Activated naive CD4-positive, alpha-beta T cell treated with Interleukin-2 at 50 U/mL for 16 hours (primary cell): Measurements from ENCODE around the gene RIPK4.
"Not testable (repeated sequence)": the region's sequence is repeated elsewhere in the genome, so short reads cannot be mapped to it uniquely, and the experiment has no call there.

Experiments
- DNase-seq: peaks from one replicate; pipeline ENCODE4 v3.0.0-alpha.2; 2020

The RIPK4 gene

DNA sequence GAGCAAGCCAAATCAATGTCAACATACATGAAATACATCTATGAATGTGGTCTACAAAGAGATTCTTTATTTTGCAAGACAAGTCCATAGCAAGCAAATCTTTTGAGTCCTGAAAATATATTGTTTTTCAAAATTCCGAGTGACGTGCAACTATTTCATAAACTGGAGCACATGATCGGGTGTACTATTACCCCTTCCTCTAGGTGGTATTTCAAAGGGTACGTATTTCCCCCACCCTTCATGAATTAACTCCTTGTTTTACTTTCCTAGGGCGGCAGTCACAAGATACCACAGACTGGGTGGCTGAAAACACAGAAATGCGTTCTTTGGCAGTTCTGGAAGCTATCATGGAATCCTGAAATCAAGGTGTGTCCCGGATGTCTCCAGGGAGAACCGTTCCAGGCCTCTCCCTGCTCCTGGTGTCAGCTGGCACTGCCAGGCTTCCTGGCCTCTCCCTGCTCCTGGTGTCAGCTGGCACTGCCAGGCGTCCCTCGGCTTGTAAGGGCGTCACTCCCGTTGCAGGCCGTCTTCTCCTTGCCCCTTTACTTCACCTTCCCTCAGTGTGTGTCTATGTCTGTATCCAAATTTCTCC is 55.3 kb downstream of the RIPK4 start:
- DNase-seq: no peak

DNA sequence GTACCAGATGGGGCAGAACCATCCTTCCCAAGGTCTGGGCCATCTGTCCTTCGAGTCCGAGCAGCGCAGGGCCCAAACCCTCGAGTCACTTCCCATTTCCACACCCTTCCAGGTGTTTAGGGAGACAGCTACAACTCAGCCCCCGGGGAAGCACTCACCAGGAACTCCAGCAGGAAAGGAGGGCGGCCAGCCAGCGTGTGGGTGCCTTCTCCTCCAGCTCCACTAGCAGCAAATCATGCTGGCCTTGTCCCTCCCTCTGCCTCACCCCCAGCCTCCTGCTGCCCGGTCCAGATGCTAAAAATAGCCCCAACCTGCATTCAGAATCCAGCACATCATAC is 56.1 kb downstream of the RIPK4 start:
- no peak for DNase-seq

DNA sequence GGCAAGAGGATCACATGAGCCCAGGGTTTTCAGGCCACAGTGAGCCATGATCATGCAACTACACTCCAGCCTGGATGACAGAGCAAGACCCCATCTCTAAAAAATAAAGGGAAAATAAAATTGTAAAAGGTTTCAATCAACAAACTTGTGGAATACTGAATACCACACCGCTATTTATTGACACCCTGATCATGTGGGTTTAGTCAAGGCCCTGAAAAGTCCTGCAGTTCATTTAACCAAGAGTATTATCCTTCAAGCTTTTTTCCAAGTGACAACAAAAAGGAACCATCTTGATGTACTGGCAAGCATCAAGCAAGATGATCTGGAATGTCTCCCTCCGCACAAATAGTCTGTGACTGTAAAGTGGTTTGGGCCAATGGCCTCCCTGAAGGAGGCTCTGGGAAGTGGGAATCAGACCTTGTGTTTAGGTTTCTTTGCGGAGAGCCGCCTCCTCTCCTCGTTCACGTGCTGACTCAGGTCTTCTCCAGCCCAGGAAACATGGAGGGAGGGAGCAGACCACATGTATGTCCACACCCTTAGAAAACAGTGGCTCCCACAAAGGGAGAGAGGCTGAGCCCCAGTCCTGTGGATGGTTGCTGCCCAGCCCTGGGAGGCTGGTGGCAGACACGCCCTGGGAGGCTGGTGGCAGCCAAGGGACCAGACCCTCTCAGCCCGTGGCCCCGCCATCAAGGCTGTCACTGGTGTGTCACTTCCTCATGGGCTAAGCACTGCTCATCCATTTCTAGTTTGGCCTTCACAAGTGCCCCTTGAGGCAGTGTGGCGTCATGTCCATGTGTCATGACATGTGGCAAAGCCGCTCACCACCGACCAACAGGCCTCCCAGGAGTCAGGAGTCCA is 56.7 kb downstream of the RIPK4 start:
- no peak for DNase-seq

DNA sequence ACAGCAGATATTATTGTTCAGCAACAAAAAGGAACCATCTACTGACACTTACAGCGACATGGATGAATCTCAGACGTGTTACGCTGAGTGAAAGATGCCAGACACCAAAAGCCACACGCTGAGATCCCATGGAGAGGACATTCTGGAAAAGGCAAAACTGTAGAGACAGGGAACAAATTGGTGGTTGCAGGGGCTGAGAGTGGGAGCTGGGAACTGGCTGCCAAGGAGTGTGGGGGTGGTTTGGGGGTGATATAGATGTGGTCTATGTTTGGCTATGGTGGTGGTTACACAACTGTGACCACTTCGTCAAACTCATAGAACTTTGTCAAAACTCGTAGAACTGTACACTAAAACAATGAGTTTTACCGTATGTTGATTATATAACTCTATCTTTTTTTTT is 57.7 kb downstream of the RIPK4 start:
- DNase-seq: no peak

DNA sequence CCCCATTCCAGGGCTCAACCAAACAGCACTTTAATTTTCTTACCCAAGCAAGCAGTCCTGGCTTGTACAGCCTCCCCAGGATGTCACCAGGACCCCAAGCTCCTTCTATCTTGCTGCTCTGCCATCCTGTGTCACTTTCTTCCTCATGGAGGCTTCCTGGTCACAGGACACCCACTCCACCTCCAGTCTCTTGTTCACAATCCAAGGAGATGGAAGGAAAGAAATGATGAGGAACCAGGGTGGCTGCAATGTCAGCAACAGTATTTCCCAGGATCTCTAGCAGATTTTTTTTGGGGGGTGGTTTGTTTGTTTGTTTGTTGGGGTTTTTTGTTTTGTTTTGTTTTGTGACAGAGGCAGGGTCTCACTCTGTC is 58.9 kb downstream of the RIPK4 start:
- DNase-seq: no peak

DNA sequence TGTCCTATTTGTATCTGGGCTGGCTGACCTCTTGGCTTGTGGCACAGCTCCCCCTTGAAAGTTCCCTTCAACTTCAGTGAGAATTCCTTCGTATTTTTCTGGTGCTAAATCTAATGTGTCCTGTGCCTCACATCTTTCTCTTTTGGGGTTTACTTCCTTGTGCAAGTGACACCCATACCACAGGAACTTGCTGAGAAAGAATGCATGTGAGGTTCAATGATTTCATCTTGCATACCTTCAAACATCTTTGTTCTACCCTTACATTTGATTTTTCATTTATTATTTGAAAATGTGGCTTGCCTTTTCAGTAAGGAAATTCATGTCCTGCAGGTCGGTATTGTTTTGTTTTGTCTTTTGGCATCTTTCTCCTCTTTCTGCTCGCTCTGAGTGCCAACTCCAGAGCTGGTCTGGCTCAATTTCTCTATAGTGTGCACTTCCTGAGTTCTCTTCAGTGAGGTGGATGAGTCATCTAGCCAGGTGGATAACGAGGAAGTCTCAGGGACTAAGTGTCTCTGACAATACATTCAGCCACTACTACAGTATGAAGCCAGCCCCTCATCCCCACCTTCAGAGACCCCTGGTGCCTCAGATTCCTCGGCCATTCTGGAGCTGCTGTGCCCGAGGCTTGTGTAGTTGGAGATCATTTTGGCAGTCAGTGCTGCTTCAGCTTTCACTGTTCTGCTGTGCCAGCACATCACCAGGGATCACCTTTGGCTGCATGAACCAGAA is 59.5 kb downstream of the RIPK4 start:
- no peak for DNase-seq

DNA sequence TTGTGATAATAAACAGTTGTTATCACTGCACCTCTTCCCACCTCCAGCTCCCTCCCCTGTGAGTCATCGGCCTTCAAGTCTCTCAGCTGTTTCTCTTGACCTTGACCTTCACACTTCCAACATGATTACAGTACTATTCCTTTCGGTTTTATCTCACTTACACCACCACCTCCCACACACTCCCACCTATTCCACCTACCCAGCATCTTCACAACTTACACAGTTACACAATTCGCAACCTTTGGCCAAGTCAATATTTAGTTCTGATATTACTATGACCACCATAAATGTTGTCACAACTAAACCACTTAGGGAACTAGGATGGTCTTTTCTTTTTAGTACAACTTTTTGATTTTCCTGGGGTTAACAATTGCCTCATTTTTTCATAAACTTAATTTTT is 60.2 kb downstream of the RIPK4 start:
- DNase-seq: peak; percentile 34

DNA sequence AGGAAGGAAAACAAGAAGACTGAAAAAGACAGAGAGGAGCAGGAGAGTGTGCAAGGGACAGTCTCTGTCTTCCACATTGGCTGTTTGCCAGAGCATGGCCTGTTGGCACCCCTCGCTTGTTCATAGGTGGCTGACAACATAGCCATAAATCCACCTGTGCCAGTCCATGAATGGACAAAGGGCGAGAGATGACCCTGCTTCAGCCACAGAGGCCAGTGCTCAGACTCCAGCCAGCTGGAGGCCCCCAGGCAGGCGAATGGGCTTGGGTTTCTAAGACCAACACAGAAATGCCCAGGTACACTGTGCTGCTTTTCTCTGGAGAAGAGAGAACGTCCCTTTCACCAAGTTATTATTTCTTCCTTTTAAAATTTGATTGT is 60.6 kb downstream of the RIPK4 start:
- DNase-seq: no peak

DNA sequence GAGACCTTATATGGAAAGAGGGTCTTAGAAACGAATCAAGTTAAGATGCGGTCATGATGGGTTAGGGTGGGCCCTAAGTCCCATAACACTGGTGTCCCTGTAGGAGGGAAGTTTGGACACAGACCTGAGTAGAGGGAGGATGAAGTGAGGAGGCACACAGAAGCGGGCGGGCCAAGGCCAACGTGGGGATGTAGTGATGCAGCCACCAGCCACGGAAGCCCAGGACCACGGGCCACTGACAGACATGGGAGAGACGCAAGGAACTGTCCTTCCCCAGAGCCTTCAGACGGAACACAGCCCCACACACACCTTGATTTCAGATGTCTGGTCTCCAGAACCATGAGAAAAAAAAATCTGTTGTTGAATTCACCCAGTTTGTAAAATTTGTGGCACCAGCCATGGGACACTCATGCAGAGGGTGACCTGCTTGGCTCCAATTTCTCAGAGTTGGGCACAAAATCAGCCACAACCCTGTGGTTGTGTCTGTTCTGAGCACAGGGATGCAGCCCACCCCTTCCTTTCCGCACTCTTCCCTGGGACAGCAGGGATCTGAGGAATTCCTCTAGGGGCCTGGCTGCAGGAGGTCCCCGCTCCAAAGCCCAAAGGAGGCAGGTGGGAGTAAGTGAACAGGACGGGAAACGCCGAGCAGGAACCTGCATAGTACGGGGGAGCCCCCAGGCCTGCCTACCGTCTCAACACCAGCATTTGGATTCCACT is 61.1 kb downstream of the RIPK4 start:
- DNase-seq: no peak

DNA sequence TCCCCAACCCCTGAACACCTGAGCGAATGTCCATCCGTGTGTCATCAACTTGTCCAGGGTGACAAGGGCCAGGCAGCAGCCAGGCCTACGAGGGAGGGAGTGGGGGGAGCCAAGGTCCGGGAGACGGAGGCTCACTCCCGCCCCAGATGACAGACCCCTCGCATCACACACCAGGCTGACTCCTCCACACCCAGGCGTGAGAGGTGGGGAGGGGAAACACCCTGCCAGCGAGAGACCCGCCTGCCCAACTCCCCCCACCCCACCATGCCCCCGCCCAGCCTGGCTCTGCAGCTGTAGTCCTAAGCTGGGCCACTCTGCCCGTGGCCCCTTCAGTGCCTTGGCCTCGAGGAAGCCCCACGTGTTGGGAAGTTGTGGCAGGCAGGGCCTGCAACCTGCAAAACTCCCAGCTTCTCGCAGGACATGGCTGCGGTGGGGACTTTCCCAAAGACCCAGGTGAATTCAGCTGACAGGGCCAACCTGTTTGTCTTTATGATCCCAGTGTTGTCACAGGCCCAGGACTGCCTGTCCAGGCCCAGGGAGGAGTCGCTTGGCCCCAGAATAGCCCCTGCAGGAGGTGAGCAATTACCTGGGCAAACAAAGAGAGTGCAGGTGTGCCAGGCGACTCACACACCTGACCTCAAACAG is 62.9 kb downstream of the RIPK4 start:
- DNase-seq: no peak

DNA sequence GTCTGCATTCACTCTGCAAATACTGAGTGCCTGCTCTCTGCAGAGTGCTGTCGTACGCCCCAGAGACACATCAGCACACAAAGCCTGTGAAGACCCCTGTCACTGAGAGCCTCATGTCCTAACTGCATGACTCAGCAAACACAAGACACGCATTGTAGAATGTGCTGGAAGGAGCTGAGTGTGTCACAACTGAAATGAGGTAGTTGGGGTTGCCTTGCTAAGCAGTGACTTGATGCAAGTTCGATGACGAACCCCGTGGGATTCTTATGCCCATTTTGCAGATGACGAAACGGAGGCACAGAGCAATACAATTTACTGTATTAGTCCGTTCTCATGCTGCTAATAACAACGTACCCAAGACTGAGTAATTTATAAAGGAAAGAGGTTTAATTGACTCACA is 65.1 kb downstream of the RIPK4 start:
- DNase-seq: no peak

DNA sequence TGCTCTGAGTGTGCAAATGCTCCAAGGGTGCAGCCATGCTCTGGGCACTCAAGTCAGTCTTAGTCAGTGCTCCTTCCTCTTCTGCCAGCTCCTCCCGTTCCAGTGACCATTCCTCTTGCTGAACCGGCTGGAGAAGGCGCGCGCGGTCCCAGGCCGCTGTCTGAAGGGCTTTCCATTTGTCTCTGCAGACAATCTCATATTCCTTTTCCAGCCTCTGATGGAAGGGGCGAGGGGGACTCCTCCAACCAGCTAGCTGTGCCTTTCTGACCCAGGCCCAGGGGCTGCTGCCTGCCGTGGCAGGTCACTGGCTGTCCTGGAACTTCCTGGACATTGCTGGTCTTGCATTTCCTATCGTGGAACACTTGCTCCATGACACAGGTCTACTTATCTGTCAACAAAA is 67.5 kb downstream of the RIPK4 start:
- no peak for DNase-seq

DNA sequence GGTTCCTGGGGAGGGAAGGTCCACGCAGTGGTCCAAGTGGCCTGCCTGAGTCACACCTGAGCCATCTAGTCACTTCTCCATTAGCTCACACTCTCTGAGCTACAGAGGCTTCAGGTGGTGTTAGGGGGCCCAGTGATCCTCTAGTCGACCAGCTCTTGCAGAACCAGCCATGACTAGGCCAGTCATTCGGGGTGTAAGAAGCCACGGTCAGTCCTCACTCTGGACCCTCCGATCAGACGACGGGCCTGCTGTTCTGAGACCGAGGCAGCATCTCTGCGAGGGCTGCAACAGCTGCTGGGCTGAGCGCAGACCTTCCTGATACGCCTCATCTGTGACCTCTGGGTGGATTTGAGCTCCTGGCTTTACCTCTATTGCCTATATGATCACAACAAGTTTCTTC is 68.8 kb downstream of the RIPK4 start:
- DNase-seq: no peak

DNA sequence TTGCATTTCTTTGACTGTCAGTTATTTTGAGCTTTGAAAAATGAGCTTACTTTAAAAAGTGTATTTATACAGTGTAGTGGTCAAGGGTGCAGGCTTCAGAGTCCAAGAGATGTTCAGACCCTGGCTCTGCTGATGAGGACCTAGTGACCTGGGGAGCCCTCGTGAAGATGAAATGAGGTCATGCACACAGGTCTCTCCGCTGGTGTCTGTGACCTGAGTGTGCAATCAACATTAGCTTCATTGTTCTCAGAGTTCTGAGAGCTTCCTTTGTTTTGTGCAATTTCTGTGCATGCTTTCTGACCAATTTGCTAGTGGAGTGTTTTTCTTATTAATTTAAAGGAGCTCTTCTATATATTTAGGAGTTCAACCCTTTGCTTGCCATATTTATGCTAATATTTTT is 71.3 kb downstream of the RIPK4 start:
- DNase-seq: no peak

DNA sequence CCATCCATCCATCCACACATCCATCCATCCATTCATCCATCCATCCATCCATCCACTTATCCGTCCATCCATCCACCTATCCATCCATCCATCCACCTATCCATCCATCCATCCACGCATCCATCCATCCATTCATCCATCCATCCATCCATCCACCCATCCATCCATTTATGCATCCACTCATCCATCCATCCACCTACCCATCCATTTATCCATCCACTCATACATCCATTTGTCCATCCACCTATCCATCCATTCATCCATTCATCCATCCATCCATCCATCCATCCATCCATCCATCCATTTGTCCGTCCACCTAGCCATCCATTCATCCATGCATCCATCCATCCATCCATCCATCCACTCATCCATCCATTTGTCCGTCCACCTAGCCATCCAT is 72.8 kb downstream of the RIPK4 start:
- DNase-seq: not testable (repeated sequence)

DNA sequence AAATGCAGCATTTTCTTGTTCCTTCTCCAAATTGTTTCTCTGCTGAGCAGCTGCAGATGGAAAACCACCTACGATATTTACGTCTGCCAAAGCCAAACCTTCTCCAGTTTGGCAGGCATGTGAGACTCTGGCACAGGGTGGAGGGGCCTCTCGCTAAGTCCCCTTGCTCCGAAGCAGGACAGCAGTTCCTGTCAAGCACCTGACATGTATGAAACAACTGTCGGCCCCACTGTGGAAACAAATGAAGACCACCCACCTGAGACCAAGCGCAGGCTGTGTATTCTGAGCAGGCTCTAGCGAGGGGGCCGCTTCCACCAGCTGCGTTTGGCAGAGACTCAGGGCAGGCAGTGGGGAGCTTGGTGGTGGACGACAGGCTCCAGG is 74.7 kb downstream of the RIPK4 start:
- DNase-seq: no peak

DNA sequence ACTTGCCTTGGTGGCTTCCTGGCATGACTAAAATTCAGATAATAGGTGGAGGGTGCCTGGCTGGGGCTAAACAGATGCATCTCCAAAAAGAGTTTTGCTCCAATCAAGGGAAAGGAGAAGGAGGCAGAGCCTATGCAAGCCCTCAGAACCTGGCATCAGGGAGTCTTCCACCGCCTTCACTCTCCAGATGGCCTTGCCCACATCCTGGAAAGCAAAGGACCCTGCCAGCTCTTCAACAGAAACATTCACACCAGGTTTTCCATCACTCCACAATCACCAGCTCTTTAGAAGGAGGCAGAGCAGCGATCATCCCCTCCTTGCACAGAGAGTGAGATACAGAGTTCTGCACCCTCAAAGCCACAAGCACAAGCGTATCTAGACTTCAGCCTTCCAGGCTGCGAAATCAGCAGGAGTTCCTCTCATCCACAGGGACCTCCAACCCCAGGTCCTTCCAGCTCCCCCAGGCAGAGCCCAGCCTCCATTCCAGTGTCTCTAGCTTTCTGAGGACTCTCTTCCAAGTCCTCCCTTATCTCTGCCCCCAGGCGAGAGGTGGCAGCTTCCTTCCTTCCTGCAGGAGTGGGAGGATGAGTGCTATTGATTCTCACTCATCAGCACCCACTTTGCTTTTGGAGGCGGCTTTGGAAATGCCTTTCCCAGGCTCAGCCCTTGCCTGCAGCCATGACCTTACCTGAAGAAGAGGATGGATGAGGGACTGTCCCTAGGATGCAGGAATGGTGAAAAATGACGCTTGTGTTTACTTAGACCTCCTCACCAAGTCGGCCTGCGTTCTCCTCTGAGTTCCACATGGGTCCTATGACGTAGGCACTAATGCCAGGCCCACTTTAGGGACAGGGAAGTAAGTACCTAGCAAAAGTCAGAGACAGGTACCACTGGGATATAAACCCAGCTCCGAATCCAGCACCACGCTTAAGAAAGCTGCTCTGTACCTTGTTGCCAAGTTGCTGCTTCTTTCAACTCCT is 75.4 kb downstream of the RIPK4 start:
- no peak for DNase-seq
